Measurements from ENCODE around the gene GALNT12. TPM values are rescaled to one million over a fixed set of nuclear protein-coding genes. Genes with fewer than 3 reads are reported as not detected.

GALNT12 gene
- total RNA-seq, 2 donors from 2014 or later: 6.6 to 11.2 TPM

DNA sequence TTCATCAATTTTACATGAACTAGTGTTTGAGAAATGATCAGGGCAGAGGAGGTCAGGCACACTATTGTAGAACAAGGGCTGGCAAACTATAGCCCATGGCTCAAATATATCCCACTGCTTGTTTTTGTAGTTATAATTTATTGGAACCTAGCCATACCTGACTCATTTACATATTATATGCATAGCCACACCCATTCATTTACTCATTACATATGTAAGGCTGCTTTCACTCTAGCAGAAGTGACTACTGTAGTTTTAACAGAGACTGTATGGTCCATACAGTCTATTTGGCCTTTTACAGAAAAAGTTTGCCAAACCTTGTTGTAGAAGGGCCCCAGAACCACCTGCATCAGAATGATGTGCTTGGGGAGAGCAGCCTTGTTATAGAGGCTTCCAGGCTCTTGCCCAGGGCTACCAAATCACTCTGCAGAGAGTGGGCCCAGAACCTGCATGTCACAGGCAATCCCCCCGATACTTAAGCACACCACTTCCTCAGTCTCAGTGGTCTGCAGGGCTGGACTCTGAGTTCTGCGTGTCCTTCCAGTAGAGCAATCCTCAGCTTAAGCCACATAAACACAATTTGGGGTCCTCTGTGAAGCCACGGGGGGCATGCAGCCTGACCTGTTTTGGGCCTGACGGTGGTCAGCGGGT lies 17.9 kb upstream of the GALNT12 start:
- Mint-ChIP-seq H3K27me3 (ENCODE audit: low read depth) (no peaks in the 10 kb centered on the region), H3K27ac (no peak overlapping the region), H3K36me3 (ENCODE audit: insufficient read depth in 2 of 2) (peaks cover 0 to 4% of the 10 kb centered on the region in 2 donors), H3K9me3 (no peaks in the 10 kb centered on the region), H3K4me3 (no peak overlapping the region), H3K4me1 (ENCODE audit: low read depth) (peaks cover 22% of the 10 kb centered on the region)
- no peak for DNase-seq
- ATAC-seq (replicated peaks in 1 of 2): no peak

DNA sequence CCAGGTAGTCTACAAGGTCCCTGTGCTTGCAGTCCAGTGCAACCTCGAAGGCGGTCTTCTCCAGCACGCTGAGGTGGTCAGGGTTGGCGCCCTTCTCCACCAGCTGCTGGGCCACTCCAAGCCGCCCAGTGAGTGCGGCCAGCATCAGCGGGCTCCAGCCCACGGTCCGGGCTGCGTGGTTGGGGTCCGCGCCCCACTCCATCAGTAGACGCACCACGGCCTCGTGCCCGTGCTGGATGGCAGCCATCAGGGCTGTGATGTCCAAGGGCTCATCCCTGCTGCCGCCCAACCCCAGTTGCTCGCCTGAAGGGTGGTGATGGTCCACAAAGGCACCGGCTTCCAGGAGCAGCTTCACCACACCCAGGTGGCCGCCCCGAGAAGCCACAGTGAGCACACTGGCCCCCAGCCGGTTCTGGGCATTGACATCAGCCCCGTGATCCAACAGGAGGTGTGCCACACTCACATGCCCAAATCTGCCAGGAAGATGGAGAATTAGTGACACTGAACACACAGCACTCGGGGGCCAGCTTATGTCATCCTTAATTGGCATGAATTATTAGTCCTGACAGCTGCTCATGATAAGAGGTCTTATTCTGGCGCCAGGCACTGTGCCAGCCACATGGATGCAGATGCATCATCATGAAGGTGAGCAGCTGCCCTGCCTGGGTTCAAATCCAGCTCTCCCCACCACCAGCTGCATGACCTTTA lies 17.2 kb upstream of the GALNT12 start:
- Mint-ChIP-seq H3K4me1 (ENCODE audit: low read depth) (peaks cover 29% of the 10 kb centered on the region), H3K27ac (no peak overlapping the region), H3K36me3 (ENCODE audit: insufficient read depth in 2 of 2) (peaks cover 0 to 4% of the 10 kb centered on the region in 2 donors), H3K4me3 (no peak overlapping the region), H3K27me3 (ENCODE audit: low read depth) (no peaks in the 10 kb centered on the region), H3K9me3 (no peaks in the 10 kb centered on the region)
- ATAC-seq (replicated peaks in 1 of 2) (no peak), DNase-seq (no peak)

DNA sequence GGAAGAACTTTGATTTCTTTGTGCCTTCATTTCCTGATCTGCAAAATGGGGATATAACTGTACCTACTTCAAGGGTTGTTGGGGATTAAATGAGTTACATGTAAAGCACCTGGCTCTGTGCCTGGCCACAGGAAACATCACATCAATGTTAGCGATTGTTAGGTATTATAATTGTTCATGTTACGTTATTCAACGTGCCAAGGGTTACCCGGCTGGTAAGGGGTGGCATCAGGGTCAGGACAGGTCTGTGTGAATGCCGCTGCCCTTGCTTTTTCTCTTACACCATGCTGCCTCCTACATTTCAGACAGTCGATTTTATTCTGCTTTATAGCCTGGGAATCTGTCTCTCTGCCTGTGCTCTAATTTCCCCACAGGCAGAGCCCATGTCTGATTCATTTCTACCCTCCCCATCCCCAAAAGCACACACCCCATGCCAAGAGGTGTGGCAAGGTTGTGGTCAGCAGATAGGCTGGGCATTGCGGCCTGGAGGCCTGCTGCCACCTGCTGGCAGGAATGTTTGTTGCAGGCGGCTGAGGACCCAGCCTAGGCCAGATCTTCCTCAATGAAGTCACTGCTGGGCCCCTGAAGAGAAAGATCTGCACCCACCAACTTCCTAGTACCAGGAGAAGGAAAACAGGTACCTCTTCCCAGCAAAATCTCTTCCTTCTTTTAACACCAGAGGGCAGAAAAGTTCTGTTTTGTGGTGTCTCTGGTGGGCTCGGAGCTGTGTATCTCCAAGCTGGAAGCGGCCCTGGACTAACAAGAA lies 16.4 kb upstream of the GALNT12 start:
- DNase-seq (peak; percentile 69 to 75), ATAC-seq (replicated peaks in 1 of 2) (peak; percentile 76 to 77)
- Mint-ChIP-seq H3K36me3 (ENCODE audit: insufficient read depth in 2 of 2) (peaks cover 0 to 4% of the 10 kb centered on the region in 2 donors), H3K27me3 (ENCODE audit: low read depth) (no peaks in the 10 kb centered on the region), H3K4me1 (ENCODE audit: low read depth) (peaks cover 35% of the 10 kb centered on the region), H3K4me3 (no peak overlapping the region), H3K27ac (no peak overlapping the region), H3K9me3 (no peaks in the 10 kb centered on the region)

DNA sequence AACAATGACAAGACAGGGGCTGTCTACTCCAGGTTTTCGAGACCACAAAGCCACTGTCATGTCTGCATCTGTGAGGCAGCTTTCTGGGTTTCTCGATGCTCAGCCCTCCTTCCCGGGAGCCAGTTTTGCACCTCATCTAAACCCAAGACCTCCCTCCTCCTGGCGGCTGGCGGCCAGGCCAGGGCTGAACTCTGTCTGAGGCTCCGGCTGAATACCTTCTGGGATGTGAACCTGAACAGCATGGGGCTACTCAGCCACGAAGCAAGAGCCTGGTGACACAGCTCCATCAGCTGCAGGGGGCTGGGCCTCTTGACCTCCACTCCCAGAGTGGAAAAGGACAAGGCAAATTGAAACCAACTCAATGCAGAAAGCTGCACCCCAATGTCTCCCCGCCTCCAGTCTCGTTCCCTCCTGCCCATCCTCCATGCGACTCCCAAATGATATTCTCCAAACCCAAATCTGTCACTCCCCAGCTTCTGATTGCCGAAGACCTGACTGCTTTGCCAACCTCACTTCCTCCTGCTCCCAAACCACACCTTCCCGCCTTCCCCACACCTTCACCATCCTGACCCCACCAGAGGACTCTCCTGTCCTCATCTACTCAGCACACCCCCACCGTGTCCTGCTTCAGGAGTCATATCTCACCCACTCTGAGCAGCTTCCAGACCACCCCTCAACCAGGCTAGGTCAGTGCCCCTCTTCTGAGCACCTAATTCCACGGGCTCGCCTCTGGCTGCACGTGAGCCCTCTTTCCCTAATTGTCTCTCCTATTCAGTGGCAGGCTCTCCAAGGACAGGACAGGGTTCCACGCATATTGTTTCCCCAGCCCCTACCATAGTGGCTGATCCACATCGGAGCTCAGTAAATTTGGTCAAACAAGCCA lies 15.6 kb upstream of the GALNT12 start:
- no peaks in the 10 kb centered on the region for H3K27me3 Mint-ChIP-seq (ENCODE audit: low read depth)

DNA sequence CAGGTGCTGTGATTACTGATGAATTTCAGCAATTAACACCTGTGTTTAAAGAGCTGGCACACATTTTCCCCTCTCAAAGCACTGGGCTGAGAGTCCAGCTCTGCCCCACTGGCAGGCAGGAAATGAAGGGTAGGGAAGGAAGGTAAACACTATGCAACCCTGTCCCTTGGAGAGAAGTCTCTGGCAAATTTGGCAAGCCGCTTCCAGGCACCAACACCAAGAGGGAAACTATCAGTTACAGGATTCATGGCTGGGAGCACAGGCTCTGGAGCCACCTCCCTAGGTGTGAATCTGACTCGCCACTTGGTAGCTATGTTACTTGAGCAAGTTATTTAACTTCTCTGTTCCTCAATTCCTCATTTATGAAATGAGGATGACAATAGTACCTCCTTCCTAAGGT lies 14.4 kb upstream of the GALNT12 start:
- ATAC-seq (replicated peaks in 1 of 2) (no peak), DNase-seq (no peak)
- no peak overlapping the region for H3K27ac Mint-ChIP-seq
- H3K4me3 Mint-ChIP-seq: no peak overlapping the region
- H3K36me3 Mint-ChIP-seq (ENCODE audit: insufficient read depth in 2 of 2): peaks cover under 1 to 5% of the 10 kb centered on the region in 2 donors
- H3K27me3 Mint-ChIP-seq (ENCODE audit: low read depth): no peaks in the 10 kb centered on the region
- peaks cover 0 to under 1% of the 10 kb centered on the region in 2 donors for H3K9me3 Mint-ChIP-seq
- H3K4me1 Mint-ChIP-seq (ENCODE audit: low read depth): peaks cover 42% of the 10 kb centered on the region

More for the DNA sequence above, 15.6 kb upstream of the GALNT12 start:
- Mint-ChIP-seq H3K4me1 (ENCODE audit: low read depth) (peaks cover 37% of the 10 kb centered on the region), H3K4me3 (no peak overlapping the region), H3K9me3 (no peaks in the 10 kb centered on the region), H3K27ac (no peak overlapping the region), H3K36me3 (ENCODE audit: insufficient read depth in 2 of 2) (peaks cover 0 to 4% of the 10 kb centered on the region in 2 donors)
- DNase-seq (no peak), ATAC-seq (replicated peaks in 1 of 2) (no peak)

DNA sequence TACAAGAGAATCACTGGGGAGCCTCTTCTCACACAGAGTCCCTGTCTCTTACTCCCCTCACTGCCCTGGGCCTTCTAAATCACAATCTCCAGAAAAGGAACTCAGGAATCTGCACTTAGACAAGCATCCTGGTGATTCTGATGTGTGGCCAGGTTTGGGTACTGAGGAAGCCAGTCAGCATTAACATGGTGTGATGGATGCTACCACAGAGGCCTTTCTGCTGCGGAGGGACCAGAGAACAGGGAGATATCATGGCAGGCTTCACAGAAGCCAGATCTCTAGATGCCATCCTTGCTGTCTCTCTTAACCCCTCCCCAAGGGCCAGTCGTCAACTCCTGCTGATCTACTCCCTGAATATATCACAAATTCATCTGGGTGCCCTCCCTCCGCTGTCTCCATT lies 12.7 kb upstream of the GALNT12 start:
- Mint-ChIP-seq H3K4me3 (peak overlapping the region; percentile 59 to 78), H3K36me3 (ENCODE audit: insufficient read depth in 2 of 2) (peaks cover 7 to 12% of the 10 kb centered on the region in 2 donors), H3K27me3 (ENCODE audit: low read depth) (no peaks in the 10 kb centered on the region), H3K27ac (no peak overlapping the region), H3K4me1 (ENCODE audit: low read depth) (peaks cover 42% of the 10 kb centered on the region), H3K9me3 (peaks cover 5 to 6% of the 10 kb centered on the region in 2 donors)
- ATAC-seq (replicated peaks in 1 of 2): no peak
- DNase-seq: no peak

DNA sequence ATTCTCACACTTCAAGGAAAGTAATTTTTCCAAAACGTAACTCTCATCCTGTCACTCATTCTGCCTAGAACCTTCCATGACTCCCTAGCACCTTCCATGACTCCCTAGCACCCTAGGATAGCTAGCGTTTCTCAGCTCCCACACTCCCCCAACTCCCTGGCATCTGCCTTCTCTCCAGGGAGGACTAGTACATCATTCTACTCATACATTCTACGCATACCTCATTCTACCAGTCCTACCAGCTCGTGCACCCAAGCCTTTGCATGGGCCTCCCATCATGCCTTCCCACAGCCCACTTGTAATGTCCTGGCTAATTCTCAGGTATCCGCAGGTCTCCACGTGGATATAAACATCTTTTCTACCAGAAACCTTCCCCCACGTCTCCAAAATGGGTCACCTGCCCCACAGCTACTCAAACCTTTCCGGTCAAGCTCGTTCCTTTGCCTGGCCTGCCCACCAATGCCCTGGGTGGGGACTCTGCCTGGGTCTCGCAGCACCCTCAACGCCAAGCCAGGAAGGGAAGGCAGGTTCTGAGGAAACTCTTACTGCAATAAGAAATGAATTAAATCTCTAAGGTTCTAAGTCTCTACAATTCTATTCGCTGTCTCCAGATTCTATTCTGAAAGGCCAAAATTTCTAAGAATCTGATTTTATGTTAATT lies 12.0 kb upstream of the GALNT12 start:
- DNase-seq: no peak
- Mint-ChIP-seq H3K9me3 (peaks cover 5 to 6% of the 10 kb centered on the region in 2 donors), H3K27ac (no peak overlapping the region)

DNA sequence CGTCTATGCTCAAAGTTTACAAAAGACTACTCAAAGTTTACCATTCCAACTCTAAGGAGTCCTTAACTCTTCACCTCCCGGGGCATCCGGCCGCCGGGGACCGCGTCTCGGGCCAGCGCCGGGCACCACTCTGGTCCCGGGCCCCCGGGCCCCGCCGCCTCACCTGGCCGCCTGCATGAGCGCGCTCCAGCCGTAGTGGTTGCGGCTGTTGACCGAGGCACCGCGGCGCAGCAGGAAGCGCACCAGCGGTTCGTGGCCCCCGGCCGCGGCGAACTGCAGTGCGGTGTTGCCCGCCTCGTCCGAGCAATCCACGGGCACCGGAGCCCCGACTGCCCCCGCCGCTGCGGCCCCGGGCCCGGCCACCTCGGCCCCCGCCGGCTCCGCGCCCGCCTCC lies 11.5 kb upstream of the GALNT12 start:
- no peaks in the 10 kb centered on the region for H3K27me3 Mint-ChIP-seq (ENCODE audit: low read depth)
- peaks cover 5 to 6% of the 10 kb centered on the region in 2 donors for H3K9me3 Mint-ChIP-seq
- H3K4me3 Mint-ChIP-seq: peak overlapping the region; percentile 59 to 78
- peaks cover 7 to 9% of the 10 kb centered on the region in 2 donors for H3K36me3 Mint-ChIP-seq (ENCODE audit: insufficient read depth in 2 of 2)
- ATAC-seq (replicated peaks in 1 of 2) (peak; percentile 48 to 63), DNase-seq (peak; percentile 31 to 58)
- H3K27ac Mint-ChIP-seq: no peak overlapping the region
- H3K4me1 Mint-ChIP-seq (ENCODE audit: low read depth): peaks cover 40% of the 10 kb centered on the region

More for the DNA sequence above, 12.0 kb upstream of the GALNT12 start:
- Mint-ChIP-seq H3K4me1 (ENCODE audit: low read depth) (peaks cover 42% of the 10 kb centered on the region), H3K4me3 (peak overlapping the region; percentile 59 to 78), H3K36me3 (ENCODE audit: insufficient read depth in 2 of 2) (peaks cover 7 to 12% of the 10 kb centered on the region in 2 donors), H3K27me3 (ENCODE audit: low read depth) (no peaks in the 10 kb centered on the region)
- ATAC-seq (replicated peaks in 1 of 2): no peak

DNA sequence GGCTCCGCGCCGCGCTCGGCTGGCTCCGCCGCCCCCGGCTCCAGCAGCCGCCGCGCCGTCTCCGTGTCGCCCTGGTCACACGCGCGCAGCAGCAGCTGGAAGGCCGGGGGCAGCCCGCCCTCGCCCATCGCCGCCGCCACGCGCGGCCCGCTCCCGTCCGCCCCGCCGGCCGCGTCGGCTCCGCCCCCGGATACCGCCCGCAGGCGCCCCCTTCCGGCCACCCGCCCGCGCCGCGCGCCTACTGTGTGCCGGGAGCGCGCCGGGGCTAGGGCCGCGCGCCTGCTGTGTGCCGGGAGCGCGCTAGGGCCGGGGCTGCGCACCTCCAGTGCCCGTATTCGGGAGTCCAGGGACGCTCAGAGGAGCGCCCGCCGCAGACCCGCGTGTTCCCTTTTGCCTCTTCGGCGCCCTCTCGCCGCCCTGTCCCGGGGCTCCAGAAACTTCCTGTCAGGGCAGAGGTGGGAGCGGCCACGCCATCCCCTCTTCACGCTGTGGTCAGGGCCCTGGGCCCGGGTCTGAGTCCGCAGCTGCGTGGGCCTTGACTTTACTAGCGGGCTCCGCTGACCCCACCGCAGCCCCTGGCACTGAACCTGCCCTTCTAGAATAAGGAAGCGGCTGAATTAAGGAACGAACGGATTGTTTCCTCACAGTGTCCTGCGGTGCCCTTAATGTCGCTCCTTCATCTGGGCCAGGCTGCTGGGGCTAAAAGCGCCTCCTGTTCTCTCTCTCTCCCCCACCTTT lies 10.9 kb upstream of the GALNT12 start, which contains the start of gene ANKS6:
TSS of gene ANKS6 (minus strand) at position 192 of the 738 bp plus-strand sequence. CDS start at position 128, 64 bp downstream.
- Mint-ChIP-seq H3K4me3 (peak within 1 kb of the TSS; percentile 91 to 93), H3K36me3 (ENCODE audit: insufficient read depth in 2 of 2) (peaks cover 7 to 8% of the 10 kb centered on the region in 2 donors), H3K27me3 (ENCODE audit: low read depth) (no peaks in the 10 kb centered on the region), H3K4me1 (ENCODE audit: low read depth) (peaks cover 36% of the 10 kb centered on the region), H3K27ac (peak within 1 kb of the TSS; percentile 81), H3K9me3 (peaks cover 5 to 6% of the 10 kb centered on the region in 2 donors)
- peak; percentile 91 to 93 for ATAC-seq (replicated peaks in 1 of 2)
- DNase-seq: peak; percentile 87 to 94

DNA sequence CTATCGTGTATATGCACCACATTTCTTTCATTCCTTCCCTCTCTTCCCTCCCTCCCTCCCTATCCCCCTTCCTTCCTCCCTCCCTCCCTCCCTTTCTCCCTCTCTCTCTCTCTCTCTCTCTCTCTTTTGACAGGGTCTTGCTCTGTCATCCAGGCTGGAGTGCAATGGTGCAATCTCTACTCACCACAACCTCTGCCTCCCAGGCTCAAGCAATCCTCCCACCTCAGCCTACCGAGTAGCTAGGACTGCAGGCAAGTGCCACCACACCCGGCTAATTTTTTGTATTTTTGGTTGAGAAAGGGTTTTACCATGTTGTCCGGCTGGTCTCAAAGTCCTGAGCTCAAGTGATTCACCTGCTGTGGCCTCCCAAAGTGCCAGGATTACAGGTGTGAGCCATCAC lies 10.0 kb upstream of the GALNT12 start:
- Mint-ChIP-seq H3K4me3 (peak overlapping the region; percentile 60 to 66), H3K9me3 (peaks cover 5 to 6% of the 10 kb centered on the region in 2 donors), H3K4me1 (ENCODE audit: low read depth) (peaks cover 28% of the 10 kb centered on the region), H3K27me3 (ENCODE audit: low read depth) (no peaks in the 10 kb centered on the region), H3K27ac (peak overlapping the region; percentile 56), H3K36me3 (ENCODE audit: insufficient read depth in 2 of 2) (peaks cover 7 to 8% of the 10 kb centered on the region in 2 donors)
- DNase-seq (no peak), ATAC-seq (replicated peaks in 1 of 2) (no peak)

DNA sequence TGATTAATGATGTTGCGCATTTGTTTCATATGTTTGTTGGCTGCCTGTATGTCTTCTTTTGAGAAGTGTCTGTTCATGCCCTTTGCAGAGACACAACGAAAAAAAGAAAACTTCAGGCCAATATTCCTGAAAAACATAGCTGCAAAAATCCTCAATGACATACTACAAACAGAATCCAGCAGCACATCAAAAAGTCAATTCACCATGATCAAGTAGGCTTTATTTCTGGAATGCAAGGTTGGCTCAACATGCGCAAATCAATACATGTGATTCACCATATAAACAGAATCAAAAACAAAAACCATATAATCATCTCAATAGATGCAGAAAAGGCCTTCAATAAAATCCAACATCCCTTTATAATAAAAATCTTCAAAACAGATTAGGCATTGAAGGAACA lies 9.2 kb upstream of the GALNT12 start:
- H3K4me1 Mint-ChIP-seq (ENCODE audit: low read depth): peaks cover 23% of the 10 kb centered on the region
- H3K27ac Mint-ChIP-seq: no peak overlapping the region
- peaks cover 5 to 6% of the 10 kb centered on the region in 2 donors for H3K9me3 Mint-ChIP-seq
- DNase-seq (no peak), ATAC-seq (replicated peaks in 1 of 2) (no peak)
- peak overlapping the region in 1 of 2 donors; percentile 13 for H3K4me3 Mint-ChIP-seq
- no peaks in the 10 kb centered on the region for H3K27me3 Mint-ChIP-seq (ENCODE audit: low read depth)
- H3K36me3 Mint-ChIP-seq (ENCODE audit: insufficient read depth in 2 of 2): peaks cover 7 to 8% of the 10 kb centered on the region in 2 donors

Data from activated T-cell treated with anti-CD3 and anti-CD28 coated beads, Interleukin-2, amount 50 U/mL, for 72 hours (primary cell).